ENCODE data around the gene TSPAN32. TPM values are rescaled to one million over a fixed set of nuclear protein-coding genes. Genes with fewer than 3 reads are reported as not detected.
"Not testable (repeated sequence)": the region's sequence is repeated elsewhere in the genome, so short reads cannot be mapped to it uniquely, and the experiment has no call there.

The TSPAN32 gene
- total RNA-seq, 1 experiment from 2014 or later, result not detected

GRCh38 chr11:2328656-2329354, 27.0 kb downstream of the TSPAN32 start:
- H2AFZ ChIP-seq (ENCODE audit: low read length), result no peak overlapping the region
- no peak overlapping the region for H3K4me3 ChIP-seq (ENCODE audit: low read length)
- no peaks in the 10 kb centered on the region for H4K20me1 ChIP-seq (ENCODE audit: insufficient read depth, low read depth, low read length)
- no peaks in the 10 kb centered on the region for H3K79me2 ChIP-seq (ENCODE audit: low read length)
- no peak overlapping the region for H3K27ac ChIP-seq (ENCODE audit: low read length)
- no peaks in the 10 kb centered on the region for H3K36me3 ChIP-seq (ENCODE audit: insufficient read depth, low read length)
- no peaks in the 10 kb centered on the region for H3K9me3 ChIP-seq (ENCODE audit: low read length)
- no peaks in the 10 kb centered on the region for H3K4me1 ChIP-seq (ENCODE audit: low read length)
- no peaks in the 10 kb centered on the region for H3K27me3 ChIP-seq (ENCODE audit: low read length)
- no peak overlapping the region for H3K4me2 ChIP-seq (ENCODE audit: low read depth, low read length, poor library complexity, severe bottlenecking)
- no peak for DNase-seq
- H3K9me2 ChIP-seq (replicated peaks; ENCODE audit: insufficient read depth, low read length), result no peaks in the 10 kb centered on the region
- no peak overlapping the region for H3K9ac ChIP-seq (ENCODE audit: low read length)

DNA sequence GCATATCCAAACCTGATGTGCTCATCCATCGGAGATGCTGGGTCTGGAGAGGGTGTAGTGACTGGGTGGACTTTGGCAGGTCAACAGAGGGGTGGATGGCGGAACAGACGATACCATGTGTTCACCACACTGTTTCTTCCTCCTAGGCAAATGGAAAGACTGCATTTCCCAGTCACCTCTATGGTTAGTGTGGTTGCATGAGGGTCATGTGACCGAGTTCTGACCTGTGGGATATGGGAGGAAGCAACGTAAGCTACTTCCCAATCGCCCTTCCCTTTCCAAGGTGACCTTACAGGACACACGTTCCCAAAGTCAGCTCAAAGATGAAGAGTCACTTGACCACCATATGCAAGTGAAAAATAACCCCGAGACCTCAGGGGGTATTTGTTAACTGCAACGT, 27.7 kb downstream of the TSPAN32 start:
- Histone ChIP-seq H3K79me2 (ENCODE audit: low read length) (no peaks in the 10 kb centered on the region), H3K4me1 (ENCODE audit: low read length) (no peaks in the 10 kb centered on the region), H3K9me3 (ENCODE audit: low read length) (no peaks in the 10 kb centered on the region), H3K36me3 (ENCODE audit: insufficient read depth, low read length) (no peaks in the 10 kb centered on the region), H3K9ac (ENCODE audit: low read length) (no peak overlapping the region), H3K27me3 (ENCODE audit: low read length) (no peaks in the 10 kb centered on the region), H3K27ac (ENCODE audit: low read length) (no peak overlapping the region), H3K4me2 (ENCODE audit: low read depth, low read length, poor library complexity, severe bottlenecking) (no peak overlapping the region), H2AFZ (ENCODE audit: low read length) (no peak overlapping the region), H3K9me2 (replicated peaks; ENCODE audit: insufficient read depth, low read length) (no peaks in the 10 kb centered on the region), H3K4me3 (ENCODE audit: low read length) (no peak overlapping the region), H4K20me1 (ENCODE audit: insufficient read depth, low read depth, low read length) (no peaks in the 10 kb centered on the region)
- DNase-seq, result no peak

- H3K79me2 ChIP-seq (ENCODE audit: low read length), result no peaks in the 10 kb centered on the region
- H2AFZ ChIP-seq (ENCODE audit: low read length), result no peak overlapping the region
- no peaks in the 10 kb centered on the region for H3K4me1 ChIP-seq (ENCODE audit: low read length)
- H3K9ac ChIP-seq (ENCODE audit: low read length), result no peak overlapping the region
- no peaks in the 10 kb centered on the region for H4K20me1 ChIP-seq (ENCODE audit: insufficient read depth, low read depth, low read length)
- H3K4me2 ChIP-seq (ENCODE audit: low read depth, low read length, poor library complexity, severe bottlenecking), result no peak overlapping the region
- no peaks in the 10 kb centered on the region for H3K36me3 ChIP-seq (ENCODE audit: insufficient read depth, low read length)
- DNase-seq, result no peak
- no peaks in the 10 kb centered on the region for H3K9me3 ChIP-seq (ENCODE audit: low read length)
- H3K27me3 ChIP-seq (ENCODE audit: low read length), result no peaks in the 10 kb centered on the region
- H3K27ac ChIP-seq (ENCODE audit: low read length), result no peak overlapping the region
- no peaks in the 10 kb centered on the region for H3K9me2 ChIP-seq (replicated peaks; ENCODE audit: insufficient read depth, low read length)
- H3K4me3 ChIP-seq (ENCODE audit: low read length), result no peak overlapping the region
Measured at GRCh38 chr11:2330696-2331095, 28.9 kb downstream of the TSPAN32 start.

DNA sequence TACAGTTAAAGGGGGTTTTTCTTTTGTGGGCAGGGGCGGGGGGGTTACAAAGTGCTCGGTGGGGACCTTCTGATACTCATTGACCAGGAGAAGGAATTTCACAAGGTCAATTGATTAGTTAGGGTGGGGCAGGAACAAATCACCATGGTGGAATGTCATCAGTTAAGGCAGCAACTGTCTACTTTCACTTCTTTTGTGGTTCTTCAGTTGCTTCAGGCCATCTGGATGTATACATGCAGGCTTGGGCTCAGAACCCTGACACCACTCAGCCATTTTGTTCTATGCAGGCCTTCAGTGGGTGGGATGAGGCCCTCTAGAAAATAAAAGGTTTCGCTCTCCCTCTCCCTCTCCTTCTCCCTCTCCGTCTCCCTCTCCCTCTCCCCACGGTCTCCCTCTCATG, 29.6 kb downstream of the TSPAN32 start:
- no peak overlapping the region for H3K4me3 ChIP-seq (ENCODE audit: low read length)
- H3K9me3 ChIP-seq (ENCODE audit: low read length), result no peaks in the 10 kb centered on the region
- no peak overlapping the region for H3K27ac ChIP-seq (ENCODE audit: low read length)
- H3K36me3 ChIP-seq (ENCODE audit: insufficient read depth, low read length), result no peaks in the 10 kb centered on the region
- H4K20me1 ChIP-seq (ENCODE audit: insufficient read depth, low read depth, low read length), result no peaks in the 10 kb centered on the region
- H3K9ac ChIP-seq (ENCODE audit: low read length), result no peak overlapping the region
- no peak overlapping the region for H2AFZ ChIP-seq (ENCODE audit: low read length)
- no peaks in the 10 kb centered on the region for H3K27me3 ChIP-seq (ENCODE audit: low read length)
- no peaks in the 10 kb centered on the region for H3K4me1 ChIP-seq (ENCODE audit: low read length)
- H3K9me2 ChIP-seq (replicated peaks; ENCODE audit: insufficient read depth, low read length), result no peaks in the 10 kb centered on the region
- no peaks in the 10 kb centered on the region for H3K79me2 ChIP-seq (ENCODE audit: low read length)
- no peak overlapping the region for H3K4me2 ChIP-seq (ENCODE audit: low read depth, low read length, poor library complexity, severe bottlenecking)
- no peak for DNase-seq

- not testable (repeated sequence) for H3K9me2 ChIP-seq (replicated peaks; ENCODE audit: insufficient read depth, low read length); H3K9me3 ChIP-seq (ENCODE audit: low read length); H3K27me3 ChIP-seq (ENCODE audit: low read length); H3K27ac ChIP-seq (ENCODE audit: low read length); H4K20me1 ChIP-seq (ENCODE audit: insufficient read depth, low read depth, low read length); DNase-seq; H3K9ac ChIP-seq (ENCODE audit: low read length); H3K79me2 ChIP-seq (ENCODE audit: low read length); H3K36me3 ChIP-seq (ENCODE audit: insufficient read depth, low read length); H3K4me1 ChIP-seq (ENCODE audit: low read length); H2AFZ ChIP-seq (ENCODE audit: low read length); H3K4me3 ChIP-seq (ENCODE audit: low read length); H3K4me2 ChIP-seq (ENCODE audit: low read depth, low read length, poor library complexity, severe bottlenecking)
Measured at GRCh38 chr11:2332569-2332968, 30.8 kb downstream of the TSPAN32 start.

- H4K20me1 ChIP-seq (ENCODE audit: insufficient read depth, low read depth, low read length); DNase-seq; H3K36me3 ChIP-seq (ENCODE audit: insufficient read depth, low read length); H3K27me3 ChIP-seq (ENCODE audit: low read length); H3K9ac ChIP-seq (ENCODE audit: low read length); H3K4me1 ChIP-seq (ENCODE audit: low read length); H3K9me2 ChIP-seq (replicated peaks; ENCODE audit: insufficient read depth, low read length); H3K4me2 ChIP-seq (ENCODE audit: low read depth, low read length, poor library complexity, severe bottlenecking); H3K9me3 ChIP-seq (ENCODE audit: low read length); H2AFZ ChIP-seq (ENCODE audit: low read length); H3K4me3 ChIP-seq (ENCODE audit: low read length); H3K79me2 ChIP-seq (ENCODE audit: low read length); H3K27ac ChIP-seq (ENCODE audit: low read length): not testable (repeated sequence)
Measured at GRCh38 chr11:2333486-2334205, 31.8 kb downstream of the TSPAN32 start.

DNA sequence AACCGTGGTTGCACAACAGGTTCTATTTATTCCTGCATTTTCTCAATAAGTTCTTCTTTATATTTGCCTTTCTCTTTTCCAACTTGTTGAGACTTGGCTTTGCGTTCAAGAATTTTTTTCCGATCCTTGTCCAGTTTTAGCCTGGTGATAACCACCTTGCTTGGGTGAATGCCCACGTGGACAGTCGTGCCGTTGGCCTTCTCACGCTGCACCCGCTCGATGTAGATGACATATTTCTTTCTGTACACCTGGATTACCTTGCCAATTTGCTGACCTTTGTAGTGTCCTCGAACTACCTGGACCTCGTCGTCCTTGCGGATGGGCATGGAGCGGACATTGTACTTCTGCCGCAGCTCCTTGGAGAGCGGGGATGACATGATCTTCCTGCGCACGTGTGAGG, 33.5 kb downstream of the TSPAN32 start:
- H2AFZ ChIP-seq (ENCODE audit: low read length); H3K36me3 ChIP-seq (ENCODE audit: insufficient read depth, low read length); H3K4me1 ChIP-seq (ENCODE audit: low read length); H3K27me3 ChIP-seq (ENCODE audit: low read length); DNase-seq; H3K9ac ChIP-seq (ENCODE audit: low read length); H3K79me2 ChIP-seq (ENCODE audit: low read length); H3K4me2 ChIP-seq (ENCODE audit: low read depth, low read length, poor library complexity, severe bottlenecking); H3K9me3 ChIP-seq (ENCODE audit: low read length); H3K4me3 ChIP-seq (ENCODE audit: low read length); H4K20me1 ChIP-seq (ENCODE audit: insufficient read depth, low read depth, low read length); H3K9me2 ChIP-seq (replicated peaks; ENCODE audit: insufficient read depth, low read length); H3K27ac ChIP-seq (ENCODE audit: low read length): not testable (repeated sequence)

- not testable (repeated sequence) for H3K9me2 ChIP-seq (replicated peaks; ENCODE audit: insufficient read depth, low read length); H3K4me2 ChIP-seq (ENCODE audit: low read depth, low read length, poor library complexity, severe bottlenecking); H3K4me1 ChIP-seq (ENCODE audit: low read length); H3K79me2 ChIP-seq (ENCODE audit: low read length); H3K36me3 ChIP-seq (ENCODE audit: insufficient read depth, low read length); H3K9me3 ChIP-seq (ENCODE audit: low read length); H3K4me3 ChIP-seq (ENCODE audit: low read length); H3K27ac ChIP-seq (ENCODE audit: low read length); H3K9ac ChIP-seq (ENCODE audit: low read length); H2AFZ ChIP-seq (ENCODE audit: low read length); H3K27me3 ChIP-seq (ENCODE audit: low read length); H4K20me1 ChIP-seq (ENCODE audit: insufficient read depth, low read depth, low read length)
- peak; percentile 56 for DNase-seq
Measured at GRCh38 chr11:2338760-2339159, 36.9 kb downstream of the TSPAN32 start.
